OCI-LY1 (cell line): Measurements from ENCODE around the gene NAA80.

Experiments
- H2AFZ ChIP-seq: fragments of 200-600 bp; sonication (generic), shearing (Covaris generic); 2 replicates; pipeline ENCODE4 v1.6.0; 2014; ENCODE audit warnings: antibody characterized with exemption, mild to moderate bottlenecking, low read length
- H3F3A ChIP-seq: fragments of 200-600 bp; sonication (generic), shearing (Covaris generic); 2 replicates; pipeline ENCODE4 v1.6.0; 2014; ENCODE audit warnings: mild to moderate bottlenecking, antibody characterized with exemption, low read length, moderate library complexity; ENCODE audit not compliant: insufficient read depth
- H3K27ac ChIP-seq: fragments of 200-600 bp; sonication (generic); 2 replicates; pipeline ENCODE4 v1.5.1; 2014; ENCODE audit warnings: low read length, mixed run types, mild to moderate bottlenecking, low read depth; ENCODE audit not compliant: poor library complexity, severe bottlenecking
- H3K27me3 ChIP-seq: fragments of 200-600 bp; sonication (generic); 2 replicates; pipeline ENCODE4 v1.6.0; 2014; ENCODE audit warnings: antibody characterized with exemption, mild to moderate bottlenecking, low read length, moderate library complexity; ENCODE audit not compliant: insufficient read depth
- H3K36me3 ChIP-seq: fragments of 200-600 bp; sonication (generic); 2 replicates; pipeline ENCODE4 v1.6.1; 2014; ENCODE audit warnings: mild to moderate bottlenecking, antibody characterized with exemption, low read length, moderate library complexity, mixed read lengths; ENCODE audit not compliant: insufficient read depth
- H3K4me1 ChIP-seq: fragments of 200-600 bp; sonication (generic); 2 replicates; pipeline ENCODE4 v1.5.1; 2014; ENCODE audit warnings: mild to moderate bottlenecking, low read length, moderate library complexity; ENCODE audit not compliant: insufficient read depth, severe bottlenecking
- H3K4me2 ChIP-seq: fragments of 200-600 bp; sonication (generic), shearing (Covaris generic); 2 replicates; pipeline ENCODE4 v1.6.1; 2014; ENCODE audit warnings: low read length
- H3K4me3 ChIP-seq: fragments of 200-600 bp; sonication (generic); 2 replicates; pipeline ENCODE4 v1.5.1; 2014; ENCODE audit warnings: low read length, low read depth, mild to moderate bottlenecking, mixed read lengths; ENCODE audit not compliant: poor library complexity, severe bottlenecking
- H3K79me2 ChIP-seq: fragments of 200-600 bp; shearing (Covaris generic); 2 replicates; pipeline ENCODE4 v1.6.1; 2016; ENCODE audit warnings: mixed run types, low read length, mixed read lengths; ENCODE audit not compliant: insufficient read depth
- H3K9ac ChIP-seq: fragments of 200-600 bp; sonication (generic), shearing (Covaris generic); 2 replicates; pipeline ENCODE4 v1.6.1; 2014; ENCODE audit warnings: mild to moderate bottlenecking, low read length, mixed read lengths
- H3K9me2 ChIP-seq: fragments of 200-600 bp; sonication (generic), shearing (Covaris generic); 2 replicates; pipeline ENCODE4 v1.6.1; 2014; ENCODE audit warnings: low read depth, mild to moderate bottlenecking, low read length, mixed read lengths
- H3K9me3 ChIP-seq: fragments of 200-600 bp; shearing (Covaris generic); 2 replicates; pipeline ENCODE4 v1.6.1; 2014; ENCODE audit warnings: low read length, mixed read lengths
- H4K20me1 ChIP-seq: fragments of 200-600 bp; sonication (generic), shearing (Covaris generic); 2 replicates; pipeline ENCODE4 v1.6.0; 2016; ENCODE audit warnings: mild to moderate bottlenecking, low read length; ENCODE audit not compliant: insufficient read depth
- EZH2 ChIP-seq: fragments of 200-600 bp; sonication (generic), shearing (Covaris generic); IDR thresholded peaks from 2 replicates; pipeline ENCODE4 v1.8.0; 2017; ENCODE audit warnings: borderline replicate concordance, mixed run types, mild to moderate bottlenecking, antibody characterized with exemption, low read length, moderate library complexity, mixed read lengths
- TF ChIP-seq, protein P1 (sequence below): fragments of 200-600 bp; sonication (generic), shearing (Covaris generic); IDR thresholded peaks from 2 replicates; pipeline ENCODE4 v1.5.1; 2017; ENCODE audit warnings: mild to moderate bottlenecking, antibody characterized with exemption, low read length, moderate library complexity, mixed read lengths

Gene NAA80

DNA sequence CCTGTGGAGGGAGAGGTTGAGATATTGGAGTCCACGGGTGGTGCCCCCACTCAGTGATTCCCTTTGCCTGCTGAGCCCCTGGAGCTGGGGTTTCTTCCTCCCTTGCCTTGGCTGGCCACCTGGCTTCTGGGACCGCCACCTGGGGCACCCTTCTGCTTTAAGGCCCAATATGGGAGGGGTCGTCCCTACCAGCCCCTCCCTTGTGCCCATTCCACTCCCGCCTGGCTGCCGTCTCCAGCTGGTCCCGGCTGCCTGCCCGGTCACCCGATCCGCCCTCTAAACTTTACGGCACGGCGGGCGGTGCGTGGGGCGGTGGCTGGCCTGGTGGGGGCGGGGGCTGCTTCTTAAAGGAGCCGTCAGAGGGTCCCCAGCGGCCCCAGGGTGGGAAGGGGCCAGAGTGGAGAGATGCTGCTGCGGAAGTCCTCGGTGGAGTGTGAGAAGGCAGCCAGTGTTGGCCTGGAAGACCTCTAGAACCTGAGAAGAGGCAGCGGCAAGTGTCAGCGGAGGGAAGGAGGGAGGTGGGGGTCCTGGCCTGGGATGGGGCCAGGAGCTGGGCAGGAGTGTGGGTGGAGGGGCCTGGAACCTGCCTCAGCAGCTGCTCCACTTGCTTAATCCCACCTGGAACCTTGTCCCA, 31.8 kb downstream of the NAA80 start:
- 0 out of 2 replicates have a peak, but pooled peaks cover 4% of the 10 kb centered on the region for H3K27me3 ChIP-seq
- no peak overlapping the region for H2AFZ ChIP-seq
- H3K9me2 ChIP-seq, result no peaks in the 10 kb centered on the region
- no peaks in the 10 kb centered on the region for H4K20me1 ChIP-seq
- no peak overlapping the region for H3K4me3 ChIP-seq
- no peak for TF ChIP-seq EZH2
- TF ChIP-seq, protein P1, sequence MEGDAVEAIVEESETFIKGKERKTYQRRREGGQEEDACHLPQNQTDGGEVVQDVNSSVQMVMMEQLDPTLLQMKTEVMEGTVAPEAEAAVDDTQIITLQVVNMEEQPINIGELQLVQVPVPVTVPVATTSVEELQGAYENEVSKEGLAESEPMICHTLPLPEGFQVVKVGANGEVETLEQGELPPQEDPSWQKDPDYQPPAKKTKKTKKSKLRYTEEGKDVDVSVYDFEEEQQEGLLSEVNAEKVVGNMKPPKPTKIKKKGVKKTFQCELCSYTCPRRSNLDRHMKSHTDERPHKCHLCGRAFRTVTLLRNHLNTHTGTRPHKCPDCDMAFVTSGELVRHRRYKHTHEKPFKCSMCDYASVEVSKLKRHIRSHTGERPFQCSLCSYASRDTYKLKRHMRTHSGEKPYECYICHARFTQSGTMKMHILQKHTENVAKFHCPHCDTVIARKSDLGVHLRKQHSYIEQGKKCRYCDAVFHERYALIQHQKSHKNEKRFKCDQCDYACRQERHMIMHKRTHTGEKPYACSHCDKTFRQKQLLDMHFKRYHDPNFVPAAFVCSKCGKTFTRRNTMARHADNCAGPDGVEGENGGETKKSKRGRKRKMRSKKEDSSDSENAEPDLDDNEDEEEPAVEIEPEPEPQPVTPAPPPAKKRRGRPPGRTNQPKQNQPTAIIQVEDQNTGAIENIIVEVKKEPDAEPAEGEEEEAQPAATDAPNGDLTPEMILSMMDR, result no peak
- H3K9ac ChIP-seq, result no peak overlapping the region
- H3F3A ChIP-seq, result no peaks in the 10 kb centered on the region
- no peaks in the 10 kb centered on the region for H3K4me1 ChIP-seq
- no peak overlapping the region for H3K27ac ChIP-seq
- H3K4me2 ChIP-seq, result no peak overlapping the region
- H3K9me3 ChIP-seq, result no peaks in the 10 kb centered on the region
- H3K79me2 ChIP-seq, result no peaks in the 10 kb centered on the region
- no peaks in the 10 kb centered on the region for H3K36me3 ChIP-seq

DNA sequence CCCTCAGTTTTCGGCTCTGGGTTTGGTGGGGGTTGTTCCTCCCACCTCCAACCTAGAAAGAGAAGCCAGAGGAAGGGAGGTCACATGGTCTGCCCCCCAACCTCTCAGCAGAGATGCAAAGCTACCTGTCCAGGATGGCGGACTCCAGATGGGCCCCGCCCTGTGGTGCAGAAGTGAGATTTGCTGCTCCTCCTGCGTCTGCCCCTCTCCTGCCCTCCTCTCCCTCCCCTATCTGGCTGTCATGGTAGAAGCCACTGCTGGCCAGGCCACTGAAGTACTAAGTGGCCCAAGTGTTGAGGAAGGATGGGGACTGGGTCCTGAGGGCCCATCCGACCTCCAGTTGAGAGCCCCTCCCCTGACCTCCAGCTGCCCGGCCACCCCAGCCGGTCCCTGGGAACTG, 32.4 kb downstream of the NAA80 start:
- Histone ChIP-seq H3K79me2 (no peaks in the 10 kb centered on the region), H2AFZ (no peak overlapping the region), H3K9me3 (no peaks in the 10 kb centered on the region), H3K36me3 (no peaks in the 10 kb centered on the region), H3K27me3 (0 out of 2 replicates have a peak, but pooled peaks cover 4% of the 10 kb centered on the region), H3K4me3 (no peak overlapping the region), H3F3A (no peaks in the 10 kb centered on the region), H3K4me1 (no peaks in the 10 kb centered on the region), H3K4me2 (no peak overlapping the region), H3K27ac (no peak overlapping the region), H4K20me1 (no peaks in the 10 kb centered on the region), H3K9me2 (no peaks in the 10 kb centered on the region), H3K9ac (no peak overlapping the region)
- TF ChIP-seq, protein P1, result no peak
- no peak for TF ChIP-seq EZH2

DNA sequence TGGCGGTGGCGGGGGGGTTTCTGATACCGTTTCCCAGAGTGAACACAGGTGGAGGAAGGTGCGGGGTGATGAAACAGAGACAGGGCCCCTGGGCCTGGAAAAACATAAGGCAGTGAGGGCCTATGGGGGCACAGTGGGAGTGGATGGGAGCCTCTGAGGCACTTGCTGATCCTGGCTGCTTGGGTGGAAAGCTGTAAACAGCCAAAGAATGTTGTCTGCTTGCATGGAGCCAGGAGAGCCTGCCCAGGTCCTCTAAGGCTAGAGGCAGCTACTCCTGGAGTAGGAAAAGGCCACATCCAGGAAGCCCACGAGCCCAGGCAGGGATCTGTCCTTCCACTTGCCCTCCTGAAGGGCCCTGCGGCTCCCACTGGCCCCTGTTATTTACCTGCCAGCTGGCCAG, 33.2 kb downstream of the NAA80 start:
- Histone ChIP-seq H3K79me2 (no peaks in the 10 kb centered on the region), H3K4me1 (no peaks in the 10 kb centered on the region), H3K27me3 (0 out of 2 replicates have a peak, but pooled peaks cover 4% of the 10 kb centered on the region), H3K9me2 (no peaks in the 10 kb centered on the region), H2AFZ (no peak overlapping the region), H3K4me2 (no peak overlapping the region), H3K27ac (no peak overlapping the region), H3K9ac (no peak overlapping the region), H3F3A (no peaks in the 10 kb centered on the region), H3K9me3 (no peaks in the 10 kb centered on the region), H3K36me3 (no peaks in the 10 kb centered on the region), H4K20me1 (no peaks in the 10 kb centered on the region), H3K4me3 (no peak overlapping the region)
- TF ChIP-seq, protein P1, result no peak
- no peak for TF ChIP-seq EZH2
